Hepatocyte (in vitro differentiated cells): ENCODE results near the gene NMBR.

ENCODE experiments used
- EZH2 ChIP-seq: fragments of 200-600 bp; sonication (generic); IDR thresholded peaks from 2 replicates; pipeline ENCODE4 v1.6.1; 2016; ENCODE audit warnings: antibody characterized with exemption, mild to moderate bottlenecking, borderline replicate concordance
- TF ChIP-seq, protein P1 (sequence below): fragments of 200-600 bp; sonication (generic); IDR thresholded peaks from 2 replicates; pipeline ENCODE4 v1.5.1; 2016; ENCODE audit warnings: antibody characterized with exemption, mild to moderate bottlenecking; ENCODE audit not compliant: poor library complexity

DNA sequence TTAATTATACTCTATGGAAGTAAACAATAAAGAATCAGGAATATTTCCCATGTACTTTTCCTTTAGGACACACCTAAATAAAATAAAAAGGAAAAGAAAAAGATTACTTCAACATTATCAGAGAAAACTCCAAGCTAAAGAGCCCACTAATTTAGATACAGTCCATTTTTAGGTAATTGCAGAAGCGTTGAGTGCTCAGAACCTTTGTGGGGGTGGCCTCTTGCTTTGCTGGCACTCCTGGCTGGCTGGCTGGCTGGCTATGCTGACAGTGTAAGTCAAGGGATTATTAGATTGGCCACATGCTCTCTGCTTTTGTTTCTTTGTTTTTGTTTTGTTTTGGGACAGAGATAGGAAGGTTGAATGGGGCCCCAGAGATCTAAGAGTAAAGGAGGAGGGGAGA is 14.3 kb downstream of the NMBR start, which contains the start of gene GJE1:
- no peak for TF ChIP-seq EZH2
- TF ChIP-seq, protein P1, sequence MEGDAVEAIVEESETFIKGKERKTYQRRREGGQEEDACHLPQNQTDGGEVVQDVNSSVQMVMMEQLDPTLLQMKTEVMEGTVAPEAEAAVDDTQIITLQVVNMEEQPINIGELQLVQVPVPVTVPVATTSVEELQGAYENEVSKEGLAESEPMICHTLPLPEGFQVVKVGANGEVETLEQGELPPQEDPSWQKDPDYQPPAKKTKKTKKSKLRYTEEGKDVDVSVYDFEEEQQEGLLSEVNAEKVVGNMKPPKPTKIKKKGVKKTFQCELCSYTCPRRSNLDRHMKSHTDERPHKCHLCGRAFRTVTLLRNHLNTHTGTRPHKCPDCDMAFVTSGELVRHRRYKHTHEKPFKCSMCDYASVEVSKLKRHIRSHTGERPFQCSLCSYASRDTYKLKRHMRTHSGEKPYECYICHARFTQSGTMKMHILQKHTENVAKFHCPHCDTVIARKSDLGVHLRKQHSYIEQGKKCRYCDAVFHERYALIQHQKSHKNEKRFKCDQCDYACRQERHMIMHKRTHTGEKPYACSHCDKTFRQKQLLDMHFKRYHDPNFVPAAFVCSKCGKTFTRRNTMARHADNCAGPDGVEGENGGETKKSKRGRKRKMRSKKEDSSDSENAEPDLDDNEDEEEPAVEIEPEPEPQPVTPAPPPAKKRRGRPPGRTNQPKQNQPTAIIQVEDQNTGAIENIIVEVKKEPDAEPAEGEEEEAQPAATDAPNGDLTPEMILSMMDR: no peak
